GM23248 (cell line): ENCODE measurements around the gene PROSER1.

Experiments used
- EZH2 ChIP-seq: fragments of 200-600 bp; sonication (generic); IDR thresholded peaks from 2 replicates; pipeline ENCODE4 v1.6.1; 2018; ENCODE audit warnings: antibody characterized with exemption, mild to moderate bottlenecking; ENCODE audit not compliant: insufficient read depth, poor library complexity, severe bottlenecking
- EZH2phosphoT487 ChIP-seq: fragments of 200-600 bp; sonication (generic); IDR thresholded peaks from 2 replicates; pipeline ENCODE4 v1.6.1; 2018; ENCODE audit warnings: antibody characterized with exemption, moderate library complexity, mild to moderate bottlenecking, low read depth; ENCODE audit not compliant: insufficient read depth

GRCh38 chr13:39058040-39058439 is 20.2 kb upstream of the PROSER1 start:
- TF ChIP-seq EZH2 (no peak), EZH2phosphoT487 (no peak)
